NCI-H524 treated with DMSO at 0.1 percent for 48 hours (cell line): Measurements from ENCODE around the gene PNPLA7.
"Not testable (repeated sequence)": the region's sequence is repeated elsewhere in the genome, so short reads cannot be mapped to it uniquely, and the experiment has no call there.

Source experiments
- DNase-seq: peaks from one replicate; lab custom pipeline; 2025; lab: John Stamatoyannopoulos, UW

The PNPLA7 gene

DNA sequence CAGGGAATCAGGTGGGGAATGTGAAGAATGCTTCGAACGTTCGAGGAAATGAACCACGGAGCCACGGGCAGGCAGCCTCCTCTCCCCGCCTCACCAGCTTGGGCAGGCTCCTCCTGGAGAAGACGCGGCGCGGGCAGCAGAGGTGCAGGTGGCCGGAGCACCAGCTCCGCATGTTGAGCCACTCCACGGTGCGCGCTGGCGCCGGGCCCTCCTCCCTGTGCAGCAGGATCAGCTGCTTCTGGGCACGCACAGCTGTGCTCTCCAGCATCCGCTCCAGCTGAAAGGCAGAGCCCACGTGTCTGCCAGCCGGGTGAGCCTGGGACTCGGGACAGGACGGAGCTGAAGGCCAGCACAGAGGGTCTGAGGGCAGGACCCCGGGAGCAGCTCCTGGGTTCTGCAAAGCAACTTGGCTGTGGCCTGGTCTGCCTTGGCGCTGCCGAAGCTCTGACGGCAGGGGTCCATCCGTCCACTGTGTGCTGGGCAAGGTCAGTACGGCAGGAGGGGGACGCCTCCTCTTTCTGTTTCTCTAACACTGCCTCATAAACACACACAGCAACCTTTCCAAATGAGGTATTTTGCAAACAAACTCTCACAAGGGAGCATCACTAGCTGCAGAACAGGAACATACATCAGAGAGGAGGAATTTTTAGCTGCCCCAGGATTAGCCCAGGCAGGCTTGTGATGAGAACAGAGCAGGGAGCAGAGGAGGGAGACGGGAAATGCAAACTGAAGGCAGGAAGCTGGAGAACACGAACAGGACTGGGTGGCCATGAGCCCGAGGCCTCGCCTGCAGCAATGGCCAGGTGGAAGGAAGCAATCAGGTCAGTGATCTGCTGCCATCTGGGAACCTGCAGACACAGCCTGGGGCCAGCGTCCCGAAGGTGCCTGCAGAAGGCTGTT is 71.0 kb downstream of the PNPLA7 start:
- peak; percentile 44 for DNase-seq

DNA sequence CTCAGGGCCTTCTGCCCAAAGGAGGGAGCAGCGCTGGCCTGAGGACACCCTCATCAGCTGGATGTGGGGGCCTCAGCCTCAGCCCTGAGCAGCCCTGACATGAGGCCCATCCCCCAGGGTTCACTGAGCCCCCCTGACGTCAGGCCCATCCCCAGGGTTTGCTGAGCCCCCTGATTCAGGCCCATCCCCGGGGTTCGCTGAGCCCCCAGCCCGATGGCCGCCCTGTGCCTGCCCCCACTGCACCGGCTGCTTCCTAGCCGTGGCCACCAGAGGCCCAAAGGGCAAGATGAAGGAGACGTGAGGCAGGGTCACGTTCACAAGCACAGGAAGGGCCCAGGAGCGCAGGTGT is 71.6 kb downstream of the PNPLA7 start:
- no peak for DNase-seq

DNA sequence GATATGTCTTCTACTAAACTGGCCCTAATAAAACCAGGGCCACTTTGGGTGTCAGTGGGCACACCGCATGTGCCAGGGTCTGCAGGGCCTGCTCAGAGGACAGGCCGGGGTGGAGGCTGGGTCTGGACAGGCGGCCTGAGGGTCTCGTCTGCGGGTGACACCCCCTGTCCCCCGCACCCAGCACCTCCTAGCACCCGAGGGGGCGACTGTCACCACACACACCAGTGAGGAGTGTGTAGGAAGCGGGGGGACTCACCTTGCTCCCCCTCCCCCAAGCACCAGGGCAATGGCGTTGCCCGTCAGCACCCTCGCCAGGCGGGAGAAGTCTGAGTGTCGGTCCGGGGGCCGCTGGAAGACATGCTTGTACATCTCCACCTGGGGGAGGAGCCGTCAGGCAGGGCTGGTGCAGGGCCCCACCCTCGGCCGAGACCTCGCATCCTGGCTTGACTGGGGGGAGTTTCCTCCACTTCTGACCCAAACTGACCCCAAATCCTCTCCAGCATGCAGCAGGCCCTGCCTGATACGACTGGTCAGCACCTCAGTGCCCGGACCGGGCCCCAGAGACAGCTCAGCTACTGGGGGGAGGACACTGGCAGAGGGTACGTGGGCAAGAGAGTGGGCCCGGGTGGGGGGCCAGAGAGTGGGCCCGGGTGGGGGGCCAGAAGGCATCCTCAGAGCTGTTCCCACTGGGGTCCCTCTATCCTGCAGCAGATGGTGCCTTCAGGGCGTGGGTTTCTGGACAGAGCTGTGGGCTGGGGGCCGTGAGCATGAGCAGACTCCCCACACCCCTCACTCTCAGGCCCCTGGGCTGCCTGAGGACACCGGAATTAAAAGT is 72.2 kb downstream of the PNPLA7 start:
- no peak for DNase-seq

DNA sequence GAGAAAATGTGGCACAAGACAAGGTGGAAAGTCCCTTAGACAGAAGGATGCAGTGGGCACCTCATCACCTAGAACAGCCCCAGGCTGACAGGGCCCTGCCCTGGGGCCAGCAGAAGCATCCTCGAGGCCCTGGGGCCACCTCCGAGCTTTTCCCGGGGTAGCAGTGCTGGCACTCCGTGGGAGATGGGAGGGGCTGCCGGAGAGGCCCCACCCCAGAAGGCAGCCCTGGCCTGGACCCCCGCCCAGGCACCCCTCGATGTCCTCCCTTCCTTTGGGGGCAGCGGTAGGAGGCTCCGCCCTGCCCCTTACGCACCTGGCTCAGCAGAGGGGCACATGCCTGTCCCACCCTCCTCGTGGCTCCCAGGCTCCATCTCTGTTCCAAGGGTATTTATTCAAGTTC is 73.3 kb downstream of the PNPLA7 start:
- DNase-seq, result no peak

DNA sequence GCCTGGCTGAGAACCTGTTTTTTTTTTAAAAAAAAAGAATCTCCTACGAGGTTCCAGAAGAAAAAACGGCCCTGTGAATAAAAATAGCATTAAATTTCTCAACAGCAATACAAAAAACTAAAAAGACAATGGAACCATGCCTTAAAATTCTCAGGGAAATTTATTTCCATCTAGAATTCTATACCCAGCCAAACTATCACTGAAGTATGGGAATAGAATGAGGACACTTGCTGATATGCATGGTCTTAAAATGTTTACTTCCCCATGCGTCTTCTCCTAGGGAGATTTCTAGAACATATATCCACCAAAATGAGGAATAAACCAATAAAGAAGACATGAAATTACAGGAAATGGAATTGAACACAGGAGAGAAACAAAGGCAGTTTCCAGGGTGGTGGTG is 74.5 kb downstream of the PNPLA7 start:
- DNase-seq, result no peak

DNA sequence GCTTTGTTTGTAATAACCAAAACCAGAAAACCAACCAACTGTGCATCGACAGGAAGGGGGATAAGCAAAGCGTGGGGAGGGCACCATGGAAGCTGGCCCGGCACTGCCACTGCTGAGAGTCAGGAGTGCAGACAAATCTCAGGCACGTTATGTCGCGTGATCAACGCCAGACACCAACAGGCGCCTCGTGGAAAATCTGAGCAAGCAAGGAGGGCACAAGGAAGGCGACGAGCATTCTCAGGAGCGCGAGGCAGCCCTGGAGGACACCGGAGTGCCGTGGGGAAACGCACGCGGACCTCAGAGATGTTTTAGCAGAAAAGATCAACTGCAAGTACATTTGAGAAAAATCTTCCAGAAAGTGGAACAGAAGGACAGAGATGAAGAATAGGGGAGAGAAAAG is 75.9 kb downstream of the PNPLA7 start:
- no peak for DNase-seq

DNA sequence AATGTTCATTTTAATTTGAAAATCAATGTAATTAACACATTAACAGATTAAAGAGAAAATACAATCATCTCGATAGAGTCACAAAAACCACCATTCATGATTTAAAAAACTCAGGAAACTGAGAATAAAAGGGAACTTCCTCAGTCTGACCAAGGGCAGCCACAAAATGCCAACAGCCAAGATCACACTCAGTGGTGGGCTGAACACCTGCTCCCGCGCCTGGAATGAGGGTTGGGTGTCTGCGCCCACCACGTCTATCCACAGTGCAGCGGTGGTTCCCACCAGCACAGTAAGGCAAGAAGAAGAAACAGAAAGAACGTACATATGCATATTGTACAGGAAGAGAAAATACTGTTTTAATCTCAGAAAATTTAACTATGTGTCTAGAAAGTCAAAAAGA is 79.4 kb downstream of the PNPLA7 start:
- DNase-seq, result no peak

DNA sequence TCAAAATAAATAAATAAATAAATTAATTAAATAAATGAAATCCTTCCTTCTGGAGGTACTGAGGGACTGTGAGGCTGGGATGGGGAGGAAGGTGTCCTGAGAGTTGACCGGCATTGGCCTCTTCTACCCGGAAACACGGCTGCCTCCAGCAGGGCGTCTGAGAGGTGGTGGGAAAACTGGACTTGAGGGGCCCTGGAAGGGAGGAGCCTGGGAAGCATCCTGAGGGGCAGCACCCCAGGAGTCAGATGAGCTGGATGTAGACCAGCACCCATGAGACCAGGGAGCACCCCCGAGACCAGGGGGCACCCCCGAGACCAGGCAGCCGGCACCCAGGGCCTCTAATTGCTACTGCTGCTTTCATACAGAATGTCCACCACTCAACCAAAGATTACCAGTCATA is 82.3 kb downstream of the PNPLA7 start:
- no peak for DNase-seq

DNA sequence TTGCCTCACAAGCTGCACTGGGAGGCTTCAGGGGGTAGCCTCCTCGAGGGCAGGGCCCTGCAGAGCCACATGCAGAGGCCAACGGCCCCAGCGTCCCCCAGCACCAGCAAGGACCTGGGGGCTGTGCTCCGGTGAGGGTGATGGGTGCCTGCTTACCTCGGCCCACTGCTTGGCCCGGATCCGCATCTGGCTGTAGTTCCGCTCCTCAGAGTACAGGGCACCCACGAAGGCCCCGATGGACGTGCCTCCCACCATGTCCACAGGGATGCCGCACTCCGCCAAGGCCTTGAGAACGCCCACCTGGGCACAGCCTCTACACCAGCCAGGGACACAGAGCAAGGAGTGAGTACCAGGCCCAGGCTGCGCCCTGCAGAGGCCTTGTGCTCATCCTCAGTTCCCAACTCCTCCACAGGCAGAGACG is 83.0 kb downstream of the PNPLA7 start:
- no peak for DNase-seq

DNA sequence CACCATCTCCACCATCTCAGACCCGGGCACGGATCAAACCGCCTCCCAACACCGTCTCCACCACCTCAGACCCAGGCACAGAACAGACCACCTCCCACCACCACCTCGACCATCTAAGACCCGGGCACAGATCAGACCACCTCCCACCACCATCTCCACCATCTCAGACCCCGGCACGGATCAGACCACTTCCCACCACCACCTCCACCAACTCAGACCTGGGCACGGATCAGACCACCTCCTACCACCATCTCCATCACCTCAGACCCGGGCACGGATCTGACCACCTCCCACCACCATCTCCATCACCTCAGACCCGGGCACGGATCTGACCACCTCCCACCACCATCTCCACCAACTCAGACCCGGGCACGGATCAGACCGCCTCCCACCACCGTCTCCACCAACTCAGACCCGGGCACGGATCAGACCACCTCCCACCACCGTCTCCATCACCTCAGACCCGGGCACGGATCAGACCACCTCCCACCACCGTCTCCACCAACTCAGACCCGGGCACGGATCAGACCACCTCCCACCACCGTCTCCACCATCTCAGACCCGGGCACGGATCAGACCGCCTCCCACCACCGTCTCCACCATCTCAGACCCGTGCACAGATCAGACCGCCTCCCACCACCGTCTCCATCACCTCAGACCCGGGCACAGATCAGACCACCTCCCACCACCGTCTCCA is 83.7 kb downstream of the PNPLA7 start:
- not testable (repeated sequence) for DNase-seq

DNA sequence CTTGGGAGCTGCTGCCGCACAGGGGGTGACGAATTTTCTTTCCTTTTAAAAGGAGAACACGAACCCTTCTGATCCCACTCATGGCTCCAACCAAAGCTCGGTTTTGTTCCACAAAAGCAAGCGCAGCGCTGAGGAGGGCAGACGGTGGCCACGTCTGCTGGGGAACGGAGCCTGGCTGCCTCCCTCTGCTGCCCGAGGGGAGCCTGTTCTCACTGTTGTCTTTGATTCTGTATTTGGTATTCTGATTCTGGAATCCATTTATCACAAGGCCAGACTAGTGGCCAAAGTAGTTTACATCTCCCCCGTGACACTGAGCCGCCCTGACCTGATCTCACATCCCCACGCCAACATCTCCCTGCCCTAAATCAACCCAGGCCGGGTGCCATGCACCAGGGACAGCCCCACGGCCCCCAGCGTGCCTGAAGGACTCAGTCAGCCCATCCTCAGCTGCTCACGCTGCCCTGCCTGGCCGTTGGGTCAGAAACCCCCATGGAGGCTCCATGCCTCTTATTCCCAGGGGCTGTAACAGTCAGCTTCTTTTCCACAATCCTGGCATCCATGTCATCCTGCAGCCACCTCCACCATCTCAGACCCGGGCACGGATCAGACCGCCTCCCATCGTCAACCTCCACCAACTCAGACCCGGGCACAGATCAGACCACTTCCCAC is 84.3 kb downstream of the PNPLA7 start:
- no peak for DNase-seq

DNA sequence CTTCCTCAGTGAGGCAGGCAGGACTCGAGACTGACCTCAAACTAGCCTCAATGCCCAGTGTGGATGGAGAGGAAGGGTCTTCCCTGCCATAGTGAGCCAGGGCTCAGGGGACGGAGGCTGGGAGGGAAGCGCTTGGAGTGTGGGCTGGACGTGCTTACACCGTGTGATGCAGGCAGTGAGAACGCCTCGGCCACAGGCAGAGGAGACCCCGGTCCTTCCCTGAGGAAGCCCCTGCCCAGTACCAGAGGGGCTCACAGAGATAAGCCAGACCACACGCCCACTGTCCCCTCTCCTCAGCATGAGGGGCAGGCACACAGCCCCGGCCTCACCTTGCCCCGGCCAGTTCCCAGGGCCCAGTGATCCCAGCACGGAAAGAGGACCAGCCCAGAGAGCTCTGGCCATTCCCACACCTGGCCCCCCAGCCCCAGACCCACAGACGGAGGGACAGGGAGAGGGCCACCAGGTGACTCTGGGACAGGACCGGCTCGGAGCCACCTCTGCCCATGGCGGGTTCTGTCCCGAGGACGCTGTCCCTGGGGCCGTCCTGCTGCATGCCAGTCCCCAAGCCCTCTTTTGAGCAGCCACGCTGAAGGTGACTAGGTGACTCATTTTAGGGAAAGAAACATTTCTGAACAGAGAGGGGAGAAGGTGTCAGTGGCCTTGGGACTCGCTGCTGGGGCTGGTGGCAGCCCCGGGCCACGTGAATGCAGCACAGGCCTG is 85.0 kb downstream of the PNPLA7 start:
- no peak for DNase-seq

DNA sequence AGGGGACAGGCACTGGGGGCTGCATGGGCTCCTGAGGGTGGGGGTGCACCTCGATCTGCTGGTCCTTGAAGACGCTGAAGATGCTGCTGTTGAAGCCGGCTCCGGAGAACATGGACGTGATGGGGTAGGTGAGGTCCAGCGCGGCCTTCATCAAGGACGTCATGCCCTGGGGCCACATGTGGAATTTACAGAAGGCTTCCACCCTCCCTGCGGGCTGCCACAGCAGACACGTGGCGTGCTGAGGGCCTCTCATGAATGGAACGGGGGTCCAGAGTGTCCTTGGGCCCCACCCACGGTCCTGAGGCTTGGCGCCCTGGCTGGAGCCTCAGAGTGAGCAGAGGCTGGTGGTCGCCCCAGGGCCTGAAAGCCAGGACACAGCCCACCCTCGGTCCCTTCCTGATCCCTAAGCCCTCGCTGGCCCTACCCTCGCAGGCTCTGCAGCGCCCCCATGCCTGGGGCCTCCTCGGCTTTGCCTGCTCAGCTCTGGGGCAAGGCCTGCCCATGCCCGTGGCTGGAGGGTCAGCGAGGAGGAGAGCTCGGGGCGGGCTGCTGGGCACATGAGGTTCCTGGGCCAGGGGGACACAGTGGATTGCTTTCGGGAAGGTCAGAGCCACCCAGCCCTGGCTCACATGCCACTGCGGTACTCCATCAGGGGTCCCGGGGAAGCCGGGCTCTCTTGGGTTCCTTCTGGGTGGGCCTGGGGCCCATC is 85.8 kb downstream of the PNPLA7 start:
- no peak for DNase-seq

DNA sequence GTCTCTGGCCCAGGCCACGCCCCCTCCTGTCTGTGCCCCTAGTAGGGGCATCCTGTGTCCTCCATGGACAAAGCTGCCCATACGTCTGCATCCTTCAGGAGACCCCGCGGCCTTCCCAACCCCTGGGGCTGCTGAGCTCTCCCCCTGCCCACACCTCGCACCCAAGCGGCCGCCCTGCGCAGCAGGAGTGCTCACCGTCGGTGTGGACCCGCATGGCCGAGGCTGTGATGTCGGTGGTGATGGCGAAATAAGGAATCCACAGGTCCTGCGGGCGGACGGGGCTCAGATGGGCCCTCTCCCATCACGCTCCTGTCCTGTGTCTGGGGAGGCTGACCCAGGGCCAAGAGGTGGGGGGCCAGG is 86.3 kb downstream of the PNPLA7 start:
- DNase-seq, result no peak

DNA sequence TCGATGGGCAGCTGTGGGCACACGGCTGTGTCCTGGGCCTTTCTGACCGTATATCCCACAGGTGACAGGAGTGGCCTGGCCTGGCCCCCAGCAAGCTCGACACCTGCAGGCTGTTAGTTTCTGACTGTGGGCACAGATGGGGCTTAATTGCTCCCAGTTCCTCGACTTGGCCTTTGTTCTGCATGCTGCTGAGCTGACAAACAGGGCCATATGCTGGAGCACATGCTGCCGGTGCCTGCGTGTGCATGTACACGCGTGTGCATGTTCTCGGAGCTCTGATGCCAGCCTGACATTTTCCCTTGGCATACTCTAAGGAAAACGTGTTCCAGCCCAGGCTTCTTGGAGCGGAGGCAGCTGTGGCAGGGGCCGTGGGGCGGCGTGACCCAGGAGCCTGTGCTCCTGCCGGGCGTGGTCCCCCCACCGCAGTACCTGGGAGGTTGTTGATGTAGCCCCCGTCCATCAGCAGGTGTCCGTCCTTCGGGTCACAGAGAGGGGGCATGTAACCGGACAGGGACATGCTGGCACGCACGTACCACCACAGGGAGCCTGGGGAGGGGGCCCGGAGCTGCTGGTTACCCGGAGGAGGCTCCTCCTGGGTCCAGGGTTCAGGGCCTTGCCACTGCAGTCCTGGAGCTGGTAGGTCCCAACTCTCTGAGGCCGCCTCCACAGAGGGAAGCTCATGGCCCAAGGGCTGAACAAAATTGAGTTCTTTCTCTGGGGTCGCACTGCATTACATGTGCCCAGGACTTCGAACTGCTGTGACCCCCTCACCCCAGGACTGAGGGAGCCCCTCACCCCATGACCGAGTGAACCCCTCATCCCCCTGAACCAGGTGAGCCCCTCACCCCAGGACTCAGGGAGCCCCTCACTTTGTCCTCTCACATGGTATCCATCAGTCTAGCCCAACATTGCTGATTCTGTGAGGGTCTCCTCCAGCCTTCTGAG is 86.9 kb downstream of the PNPLA7 start:
- no peak for DNase-seq

DNA sequence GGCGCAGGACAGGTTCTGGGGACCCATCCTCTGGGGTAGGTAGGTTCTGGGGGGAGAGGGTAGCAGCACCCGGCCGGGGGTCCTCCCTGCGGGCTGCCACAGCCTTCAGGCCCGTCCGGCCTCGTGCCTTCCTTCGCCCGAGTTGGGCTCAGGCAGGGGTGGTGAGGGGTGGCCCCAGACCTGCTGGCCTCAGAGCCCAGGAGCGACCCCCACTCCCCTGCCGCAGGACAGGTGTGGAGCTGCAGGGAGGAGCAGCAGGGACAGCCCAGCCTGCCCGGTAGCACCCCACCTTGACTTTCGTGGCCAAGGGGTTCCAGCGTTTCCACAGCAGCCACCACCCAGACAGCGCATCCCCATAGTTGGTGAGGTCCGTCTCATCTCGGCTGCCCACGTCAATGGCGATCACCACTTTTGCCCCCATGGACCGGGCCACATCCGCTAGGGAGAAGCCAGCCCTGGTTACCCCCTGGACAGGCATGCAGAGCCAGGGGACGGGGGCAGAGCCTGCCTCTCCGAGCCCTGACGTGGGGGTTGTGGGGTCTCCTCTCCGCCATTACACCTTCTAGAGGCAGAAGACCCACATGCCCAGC is 87.7 kb downstream of the PNPLA7 start:
- no peak for DNase-seq

DNA sequence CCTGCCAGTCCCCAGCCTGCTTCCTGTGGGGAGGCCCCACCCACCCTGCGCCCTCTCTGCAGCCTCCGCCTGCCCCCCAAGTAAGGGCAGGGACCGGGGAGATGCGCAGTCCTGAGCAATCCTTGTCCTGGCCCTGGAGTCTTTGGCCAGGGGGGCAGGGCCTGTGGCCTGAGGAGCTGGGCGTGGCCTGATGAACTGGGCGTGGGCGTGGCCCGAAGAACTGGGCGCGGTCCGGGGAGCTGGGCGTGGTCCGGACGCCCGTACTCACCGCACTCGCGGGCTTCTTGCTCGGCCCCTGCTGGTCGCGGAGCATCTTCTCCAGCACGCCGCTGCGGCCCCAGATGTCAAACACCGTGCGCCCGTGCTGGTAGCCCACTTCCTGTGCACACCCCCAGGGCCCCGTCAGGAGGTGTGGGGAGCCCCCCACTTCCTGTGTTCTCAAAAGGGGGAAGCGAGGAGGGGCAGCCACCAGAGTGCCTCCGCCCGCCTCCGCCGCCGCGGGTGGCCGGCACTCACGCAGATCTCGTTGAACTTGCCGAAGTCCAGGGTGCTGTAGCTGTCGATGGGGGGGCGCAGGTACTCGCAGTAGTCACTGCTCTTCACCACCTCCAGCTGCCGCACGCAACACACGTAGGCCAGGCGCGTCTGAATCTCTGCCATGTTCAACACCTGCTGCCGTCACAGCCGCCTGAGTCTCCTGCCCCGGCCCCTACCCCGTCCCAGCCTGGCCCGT is 88.4 kb downstream of the PNPLA7 start:
- DNase-seq, result no peak

DNA sequence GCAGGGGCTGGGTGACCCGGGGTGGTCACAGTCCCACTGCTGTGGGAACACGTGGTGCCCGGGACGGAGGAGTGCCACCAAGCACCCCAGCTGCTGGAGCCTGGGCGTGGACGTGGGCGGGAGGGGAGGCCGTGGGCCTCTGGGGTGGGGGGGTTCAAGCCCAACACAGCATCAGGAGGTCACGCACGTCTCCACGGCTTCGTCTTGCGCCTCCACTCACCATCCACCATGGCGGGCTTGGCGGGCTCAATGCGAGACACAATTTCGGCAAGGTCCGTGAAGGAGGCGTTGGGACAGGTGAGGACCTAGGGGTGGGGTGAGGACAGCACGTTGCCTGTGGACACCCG is 88.9 kb downstream of the PNPLA7 start:
- DNase-seq, result no peak
